Endodermal cell (in vitro differentiated cells): ENCODE data around the gene ART1. TPM values are rescaled to one million over a fixed set of nuclear protein-coding genes. Genes with fewer than 3 reads are reported as not detected.
A peak's percentile ranks its signal among the peaks of the same experiment; 100 is the strongest.

Source experiments
- DNase-seq: peaks from one replicate; pipeline ENCODE4 v3.0.0-alpha.2; 2017
- H3K27ac ChIP-seq: 2 replicates; pipeline ENCODE4 v1.5.1; 2013; ENCODE audit warnings: mild to moderate bottlenecking, low read depth, low read length, moderate library complexity
- H3K27me3 ChIP-seq: 2 replicates; pipeline ENCODE4 v1.6.1; 2013; ENCODE audit warnings: mild to moderate bottlenecking, low read length, moderate library complexity; ENCODE audit not compliant: insufficient read depth, control insufficient read depth, poor library complexity, severe bottlenecking
- H3K36me3 ChIP-seq: 2 replicates; pipeline ENCODE4 v1.7.0; 2013; ENCODE audit warnings: mild to moderate bottlenecking, low read length, moderate library complexity; ENCODE audit not compliant: control insufficient read depth, insufficient read depth
- H3K4me1 ChIP-seq: one replicate; pipeline ENCODE4 v1.7.0; 2013; ENCODE audit warnings: low read length; ENCODE audit not compliant: control insufficient read depth, insufficient read depth
- H3K4me3 ChIP-seq: 2 replicates; pipeline ENCODE4 v1.5.1; 2013; ENCODE audit warnings: mild to moderate bottlenecking, low read length, moderate library complexity
- H3K9ac ChIP-seq: 2 replicates; pipeline ENCODE4 v1.6.1; 2013; ENCODE audit warnings: mild to moderate bottlenecking, low read length, moderate library complexity; ENCODE audit not compliant: poor library complexity, severe bottlenecking; ENCODE audit errors: extremely low read depth
- H3K9me3 ChIP-seq: 2 replicates; pipeline ENCODE4 v1.6.1; 2013; ENCODE audit warnings: mild to moderate bottlenecking, low read length, moderate library complexity; ENCODE audit not compliant: control insufficient read depth
- H3K27ac Mint-ChIP-seq: 2 replicates; pipeline ENCODE4 v1.8.0; 2020; ENCODE audit warnings: mixed read lengths
- H3K27me3 Mint-ChIP-seq: 2 replicates; pipeline ENCODE4 v1.8.0; 2021; ENCODE audit warnings: mild to moderate bottlenecking, mixed read lengths; ENCODE audit not compliant: insufficient read depth
- H3K36me3 Mint-ChIP-seq: 2 replicates; pipeline ENCODE4 v1.8.0; 2020; ENCODE audit warnings: low read depth, mixed read lengths
- H3K4me1 Mint-ChIP-seq: 2 replicates; pipeline ENCODE4 v1.8.0; 2020; ENCODE audit warnings: mixed read lengths
- H3K4me3 Mint-ChIP-seq: 2 replicates; pipeline ENCODE4 v1.8.0; 2020; ENCODE audit warnings: mild to moderate bottlenecking, moderate library complexity, mixed read lengths
- H3K9me3 Mint-ChIP-seq: 2 replicates; pipeline ENCODE4 v1.8.0; 2020; ENCODE audit warnings: mild to moderate bottlenecking, mixed read lengths
- WGBS, 2 experiments: methylation state at CpG; one replicate each; pipeline versions ENCODE4 v1.1.5 to v1.1.7; 2013; ENCODE audit warnings: missing lambda C conversion rate in 2 of 2, mixed read lengths in 1 of 2; ENCODE audit not compliant: insufficient coverage in 1 of 2, insufficient read length in 1 of 2; 5-methylcytosine and 5-hydroxymethylcytosine counted together
- total RNA-seq, 2 donors: library from RNA; stranded (reverse); fragmentation: NEBNext Ultra II Directional in 1 of 2; extraction: Animal tissue kit (Norgen Biotek cat#: 25700) in 1 of 2; gene quantifications; 2 replicates in 1 of 2; 3 replicates in 1 of 2; pipeline ENCODE4 v1.2.1, GENCODE V29; 2021
- TF ChIP-seq, protein P1 (sequence below): fragments of 200-600 bp; sonication (generic); conservative IDR thresholded peaks from 2 replicates; pipeline ENCODE4 v1.5.0; 2021; ENCODE audit warnings: antibody characterized with exemption, mild to moderate bottlenecking

The ART1 gene
- total RNA-seq, 2 donors from 2014 or later, result not detected

DNA sequence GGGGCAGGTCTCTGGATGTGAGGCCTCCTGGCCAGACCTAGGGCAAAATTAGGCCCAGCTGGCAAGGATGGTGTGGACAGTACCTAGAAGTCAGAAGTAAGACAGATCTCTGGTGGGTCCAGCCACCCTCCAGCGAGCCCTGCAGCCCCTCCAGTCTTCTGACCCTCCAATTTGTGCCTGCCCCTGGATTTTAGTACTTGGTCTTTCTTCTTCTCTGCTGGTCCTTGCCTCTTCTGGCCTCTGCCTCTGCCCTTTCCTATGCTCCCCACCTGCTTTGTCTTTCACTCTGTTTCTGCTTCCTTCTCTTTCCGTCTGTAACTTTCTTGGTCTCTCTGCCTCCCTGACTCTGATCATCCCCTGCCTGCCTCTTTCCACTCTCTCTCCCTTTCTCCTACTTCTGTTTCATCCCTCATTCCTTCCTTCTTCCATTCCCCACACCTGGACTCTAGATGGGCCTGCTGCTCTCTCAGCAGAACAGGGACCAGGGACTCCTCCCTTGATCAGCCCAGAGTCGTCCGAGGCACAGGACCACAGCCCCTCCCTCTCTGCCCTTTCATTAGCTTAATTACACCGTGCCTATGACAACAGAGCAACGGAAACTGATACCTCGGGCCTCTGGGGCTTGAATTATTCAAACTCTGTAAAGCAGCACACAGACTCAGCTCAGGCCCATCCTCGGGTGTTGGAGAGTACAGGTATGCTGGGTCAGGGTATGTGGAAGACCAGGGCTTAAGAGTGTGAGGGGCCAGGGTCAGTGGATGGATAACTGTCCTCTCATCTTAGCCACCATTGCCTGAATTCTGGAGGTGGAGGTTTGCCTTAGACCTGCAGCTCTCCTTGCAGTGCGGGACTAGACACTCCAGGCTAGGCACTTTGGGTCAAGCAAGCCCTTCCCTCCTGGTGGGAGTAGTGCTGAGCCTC, 26.7 kb downstream of the ART1 start, which contains the start of gene CHRNA10:
Gene CHRNA10, minus strand, starts transcription at position 51 of the 921 bp plus-strand sequence. CDS start 72 bp downstream, outside the sequence.
- H3K4me1 ChIP-seq, result peaks cover 10% of the 10 kb centered on the region
- no peak within 1 kb of the TSS for H3K4me3 ChIP-seq
- no peak within 1 kb of the TSS for H3K4me3 Mint-ChIP-seq
- H3K27ac ChIP-seq, result no peak within 1 kb of the TSS
- peak within 1 kb of the TSS; percentile 40 for H3K27ac Mint-ChIP-seq
- TF ChIP-seq, protein P1, sequence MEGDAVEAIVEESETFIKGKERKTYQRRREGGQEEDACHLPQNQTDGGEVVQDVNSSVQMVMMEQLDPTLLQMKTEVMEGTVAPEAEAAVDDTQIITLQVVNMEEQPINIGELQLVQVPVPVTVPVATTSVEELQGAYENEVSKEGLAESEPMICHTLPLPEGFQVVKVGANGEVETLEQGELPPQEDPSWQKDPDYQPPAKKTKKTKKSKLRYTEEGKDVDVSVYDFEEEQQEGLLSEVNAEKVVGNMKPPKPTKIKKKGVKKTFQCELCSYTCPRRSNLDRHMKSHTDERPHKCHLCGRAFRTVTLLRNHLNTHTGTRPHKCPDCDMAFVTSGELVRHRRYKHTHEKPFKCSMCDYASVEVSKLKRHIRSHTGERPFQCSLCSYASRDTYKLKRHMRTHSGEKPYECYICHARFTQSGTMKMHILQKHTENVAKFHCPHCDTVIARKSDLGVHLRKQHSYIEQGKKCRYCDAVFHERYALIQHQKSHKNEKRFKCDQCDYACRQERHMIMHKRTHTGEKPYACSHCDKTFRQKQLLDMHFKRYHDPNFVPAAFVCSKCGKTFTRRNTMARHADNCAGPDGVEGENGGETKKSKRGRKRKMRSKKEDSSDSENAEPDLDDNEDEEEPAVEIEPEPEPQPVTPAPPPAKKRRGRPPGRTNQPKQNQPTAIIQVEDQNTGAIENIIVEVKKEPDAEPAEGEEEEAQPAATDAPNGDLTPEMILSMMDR, result no peak
- H3K9me3 Mint-ChIP-seq, result no peaks in the 10 kb centered on the region
- H3K36me3 ChIP-seq, result peaks cover 58% of the 10 kb centered on the region
- peaks cover 27% of the 10 kb centered on the region for H3K4me1 Mint-ChIP-seq
- H3K9me3 ChIP-seq, result no peaks in the 10 kb centered on the region
- 82 to 85% methylated on average over 7 to 9 of the region's 9 CpGs for WGBS, 2 experiments
- DNase-seq, result no peak
- peaks cover 49% of the 10 kb centered on the region for H3K36me3 Mint-ChIP-seq
- no peaks in the 10 kb centered on the region for H3K27me3 Mint-ChIP-seq
- no peaks in the 10 kb centered on the region for H3K27me3 ChIP-seq
- H3K9ac ChIP-seq, result no peak within 1 kb of the TSS

- Histone ChIP-seq H3K9me3 (no peaks in the 10 kb centered on the region), H3K27ac (no peak overlapping the region), H3K36me3 (peaks cover 73% of the 10 kb centered on the region), H3K4me3 (no peak overlapping the region), H3K9ac (no peak overlapping the region), H3K27me3 (no peaks in the 10 kb centered on the region), H3K4me1 (peaks cover 10% of the 10 kb centered on the region)
- 100% methylated on average over 1 of the region's 1 CpG for WGBS, 2 experiments
- DNase-seq, result no peak
- Mint-ChIP-seq H3K4me1 (peaks cover 27% of the 10 kb centered on the region), H3K27ac (no peak overlapping the region), H3K27me3 (no peaks in the 10 kb centered on the region), H3K4me3 (no peak overlapping the region), H3K9me3 (no peaks in the 10 kb centered on the region), H3K36me3 (peaks cover 56% of the 10 kb centered on the region)
- TF ChIP-seq, protein P1, result no peak
Measured at GRCh38 chr11:3674189-3674588, 29.3 kb downstream of the ART1 start.

DNA sequence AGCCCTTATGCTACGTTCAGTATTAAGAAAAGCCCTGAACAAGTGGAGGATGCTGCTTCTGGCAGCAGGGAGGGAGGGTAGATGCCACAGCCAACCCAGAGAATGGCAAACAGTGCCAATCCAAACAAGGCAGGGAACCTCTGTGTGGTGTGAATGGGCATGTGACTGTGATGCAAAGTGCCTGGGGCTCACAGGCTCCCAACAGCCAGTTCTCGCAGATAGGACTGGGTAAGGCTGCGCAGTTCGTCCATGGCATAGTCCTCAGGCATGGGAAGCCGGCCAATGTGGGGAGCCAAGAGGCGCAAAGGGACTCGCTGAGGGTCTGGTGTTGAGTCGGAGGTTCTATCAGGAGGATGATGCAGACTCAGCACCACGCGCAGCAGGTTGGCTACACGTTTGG, 31.0 kb downstream of the ART1 start:
- Histone ChIP-seq H3K27me3 (no peaks in the 10 kb centered on the region), H3K4me1 (peaks cover 10% of the 10 kb centered on the region), H3K4me3 (no peak overlapping the region), H3K9ac (no peak overlapping the region), H3K36me3 (peaks cover 87% of the 10 kb centered on the region), H3K9me3 (no peaks in the 10 kb centered on the region), H3K27ac (no peak overlapping the region)
- WGBS, 2 experiments, result 95 to 100% methylated on average over 11 of the region's 11 CpGs
- Mint-ChIP-seq H3K9me3 (no peaks in the 10 kb centered on the region), H3K36me3 (peaks cover 68% of the 10 kb centered on the region), H3K27ac (peak overlapping the region; percentile 45), H3K27me3 (no peaks in the 10 kb centered on the region), H3K4me1 (peaks cover 20% of the 10 kb centered on the region), H3K4me3 (no peak overlapping the region)
- DNase-seq, result no peak
- TF ChIP-seq, protein P1, result no peak
